MG63 (cell line): ENCODE results near the gene CSNK2A2. TPM values are rescaled to one million over a fixed set of nuclear protein-coding genes. Genes with fewer than 3 reads are reported as not detected.

Experiments
- DNase-seq: peaks from one replicate; pipeline ENCODE4 v3.0.0-alpha.2; 2020
- H3K27me3 ChIP-seq: fragments of 250-450 bp; sonication (Bioruptor Pico); 2 replicates; pipeline ENCODE4 v1.5.1; 2020; ENCODE audit warnings: mild to moderate bottlenecking, moderate library complexity
- H3K36me3 ChIP-seq: fragments of 250-450 bp; sonication (Bioruptor Pico); 2 replicates; pipeline ENCODE4 v1.5.1; 2020; ENCODE audit warnings: mild to moderate bottlenecking, moderate library complexity
- H3K4me3 ChIP-seq: fragments of 250-450 bp; sonication (Bioruptor Pico); 2 replicates; pipeline ENCODE4 v1.5.1; 2020; ENCODE audit warnings: mild to moderate bottlenecking, moderate library complexity
- H3K9me3 ChIP-seq: fragments of 250-450 bp; sonication (Bioruptor Pico); 2 replicates; pipeline ENCODE4 v1.5.1; 2020; ENCODE audit warnings: mild to moderate bottlenecking, moderate library complexity
- total RNA-seq: library from RNA; depleted of rRNA; stranded (reverse); fragments of >200 nt; shearing (Covaris generic); gene quantifications from 2 replicates; pipeline ENCODE4 v1.2.3, GENCODE V29; 2014; ENCODE audit warnings: low replicate concordance

Gene CSNK2A2
- total RNA-seq, 1 experiment from 2014 or later, result 44.8 TPM

DNA sequence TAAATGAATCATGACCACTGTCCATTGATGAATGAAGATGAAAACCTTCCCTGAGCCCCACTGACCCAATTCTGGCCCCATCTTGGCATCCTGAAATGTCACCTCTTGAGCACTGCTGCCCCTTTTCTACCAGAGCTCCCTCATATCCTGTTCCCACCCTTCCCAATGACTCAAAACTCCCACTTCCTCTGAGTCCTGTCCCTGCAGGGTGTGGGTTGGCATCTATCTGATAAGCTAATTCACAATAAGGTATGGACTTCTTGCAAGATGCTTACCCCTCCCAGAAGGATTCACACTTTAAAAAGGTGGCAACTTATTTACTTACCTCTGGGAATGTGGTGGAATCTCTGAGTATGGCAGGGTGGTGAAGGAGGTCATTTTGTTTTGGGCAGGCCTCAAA lies 13.3 kb upstream of the CSNK2A2 start:
- H3K36me3 ChIP-seq, result no peaks in the 10 kb centered on the region
- DNase-seq, result no peak
- H3K9me3 ChIP-seq, result no peaks in the 10 kb centered on the region
- peaks cover 38% of the 10 kb centered on the region for H3K27me3 ChIP-seq
- H3K4me3 ChIP-seq, result no peak overlapping the region

DNA sequence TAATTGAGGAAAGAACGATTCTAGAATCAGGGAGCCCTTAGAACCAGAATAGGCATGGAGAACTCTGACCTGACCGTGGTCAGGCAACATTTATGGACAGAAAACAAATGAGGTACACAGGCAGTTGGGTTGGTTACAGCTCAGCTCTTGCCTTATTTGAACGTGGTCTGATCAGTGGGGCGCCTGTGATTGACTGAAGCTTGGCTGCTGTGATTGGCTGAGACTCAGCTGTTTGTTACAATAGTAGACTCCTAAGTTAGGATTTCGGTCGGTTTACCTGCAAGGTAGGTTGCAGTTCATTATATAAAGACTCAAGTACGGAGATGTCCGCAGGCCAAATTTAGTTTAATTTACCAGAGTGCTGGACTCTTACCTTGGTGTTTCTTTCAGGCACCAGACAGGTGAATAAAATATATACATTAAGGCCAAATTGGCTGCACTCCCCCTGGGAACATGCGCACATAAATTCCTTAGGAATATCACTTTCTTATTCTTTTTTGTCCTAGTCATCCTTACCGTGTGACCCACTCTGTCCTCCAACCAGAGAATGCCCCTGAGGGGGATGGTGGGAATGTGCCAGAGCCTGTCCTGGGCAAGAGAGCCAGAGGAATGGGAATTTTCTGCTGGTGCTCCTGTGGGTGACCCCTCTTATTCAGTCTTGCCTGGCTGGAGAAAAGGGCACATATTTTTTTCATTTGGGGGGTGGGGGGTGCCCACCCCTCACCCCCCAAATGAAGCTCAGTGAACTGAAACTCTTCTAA lies 7.5 kb upstream of the CSNK2A2 start:
- no peaks in the 10 kb centered on the region for H3K9me3 ChIP-seq
- no peak for DNase-seq
- H3K27me3 ChIP-seq, result peaks cover 43% of the 10 kb centered on the region
- H3K36me3 ChIP-seq, result no peaks in the 10 kb centered on the region
- no peak overlapping the region for H3K4me3 ChIP-seq

DNA sequence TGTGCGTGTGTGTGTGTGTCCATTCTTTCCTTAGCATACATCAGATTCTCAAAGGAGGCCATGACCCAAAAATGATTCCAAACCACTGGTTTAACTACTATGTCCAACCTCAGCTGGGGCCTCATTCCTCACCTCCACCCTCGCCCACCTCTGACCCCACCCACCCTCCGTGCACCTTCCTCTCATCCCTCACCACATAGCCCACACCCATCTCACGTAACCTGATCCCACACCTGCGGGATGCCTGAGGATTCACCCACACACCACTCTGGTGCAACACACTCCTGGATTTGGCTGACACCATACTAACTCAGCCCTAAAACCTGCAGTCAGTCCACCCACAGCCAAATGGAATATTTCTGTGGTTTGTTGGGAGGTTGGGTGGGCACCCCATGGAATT lies 3.3 kb upstream of the CSNK2A2 start:
- no peak overlapping the region for H3K4me3 ChIP-seq
- H3K36me3 ChIP-seq, result peaks cover 7% of the 10 kb centered on the region
- DNase-seq, result no peak
- peaks cover 39% of the 10 kb centered on the region for H3K27me3 ChIP-seq
- H3K9me3 ChIP-seq, result no peaks in the 10 kb centered on the region

DNA sequence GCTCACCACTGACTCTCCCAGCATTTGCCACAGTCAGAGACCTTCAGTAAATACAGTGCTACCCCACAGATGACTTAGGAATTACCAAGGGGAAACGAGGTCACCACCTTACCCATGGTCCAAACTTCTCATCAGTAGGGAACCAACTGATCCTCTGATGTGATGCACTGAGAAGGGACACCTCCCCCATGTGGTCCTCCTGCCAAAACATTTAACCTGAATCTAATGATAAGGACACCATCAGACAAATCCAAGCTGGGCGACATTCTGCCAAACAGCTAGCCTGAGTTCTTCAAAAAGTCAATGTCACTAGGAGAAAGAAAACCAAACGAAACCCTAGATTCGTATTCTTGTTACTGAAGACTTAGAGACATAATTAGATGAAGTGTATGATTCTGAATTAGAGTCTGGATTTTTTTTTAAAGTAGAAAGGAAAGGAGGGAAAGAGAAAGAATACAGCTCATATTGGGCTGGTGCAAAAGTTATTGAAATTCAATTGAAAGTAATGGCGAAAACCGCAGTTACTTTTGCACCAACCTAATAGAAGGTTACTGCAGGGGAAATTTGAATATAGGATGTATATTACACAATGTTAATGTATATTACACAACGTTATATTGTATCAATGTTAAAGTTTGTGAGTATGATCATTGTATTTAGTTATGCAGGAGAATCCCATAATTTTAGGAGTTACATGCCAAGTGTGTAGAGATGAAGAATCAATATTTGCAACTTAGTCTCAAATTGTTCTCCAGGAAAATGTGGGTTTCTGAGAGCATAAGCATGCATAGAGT lies 2.3 kb upstream of the CSNK2A2 start:
- no peak for DNase-seq
- no peak overlapping the region for H3K4me3 ChIP-seq

DNA sequence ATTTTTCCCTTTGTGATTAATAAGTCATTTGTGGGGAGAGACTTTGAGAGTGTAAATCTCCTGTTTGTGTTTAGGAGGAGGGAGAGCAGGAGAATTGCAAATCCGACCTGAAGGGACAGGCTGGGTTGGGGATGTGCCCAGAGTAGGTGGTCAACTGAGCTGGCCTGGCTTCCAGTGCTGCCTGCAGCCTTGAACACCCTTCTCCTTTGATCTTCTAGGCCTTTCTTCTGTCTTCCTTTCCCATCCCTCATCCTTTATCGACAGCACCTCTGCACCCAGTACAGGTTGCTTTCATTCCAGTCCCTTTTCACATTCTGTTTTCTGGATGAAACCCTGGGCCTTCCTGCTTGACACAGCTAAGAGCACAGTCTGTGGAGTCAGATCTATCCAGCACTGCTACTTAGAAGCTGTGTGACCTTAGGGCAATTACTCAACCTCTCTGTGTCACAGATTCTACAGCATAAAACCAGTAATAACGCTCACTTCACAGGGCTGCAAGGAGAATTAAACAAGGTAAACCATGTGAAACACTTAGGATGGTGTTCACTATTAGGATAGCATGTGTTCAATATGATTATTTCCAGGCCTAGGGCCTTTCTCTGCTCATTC lies 1.0 kb upstream of the CSNK2A2 start:
- no peak overlapping the region for H3K4me3 ChIP-seq
- no peak for DNase-seq
- no peaks in the 10 kb centered on the region for H3K9me3 ChIP-seq
- peaks cover 30% of the 10 kb centered on the region for H3K36me3 ChIP-seq
- H3K27me3 ChIP-seq, result peaks cover 23% of the 10 kb centered on the region

More for the DNA sequence above, 2.3 kb upstream of the CSNK2A2 start:
- Histone ChIP-seq H3K27me3 (peaks cover 34% of the 10 kb centered on the region), H3K36me3 (peaks cover 17% of the 10 kb centered on the region), H3K9me3 (no peaks in the 10 kb centered on the region)

DNA sequence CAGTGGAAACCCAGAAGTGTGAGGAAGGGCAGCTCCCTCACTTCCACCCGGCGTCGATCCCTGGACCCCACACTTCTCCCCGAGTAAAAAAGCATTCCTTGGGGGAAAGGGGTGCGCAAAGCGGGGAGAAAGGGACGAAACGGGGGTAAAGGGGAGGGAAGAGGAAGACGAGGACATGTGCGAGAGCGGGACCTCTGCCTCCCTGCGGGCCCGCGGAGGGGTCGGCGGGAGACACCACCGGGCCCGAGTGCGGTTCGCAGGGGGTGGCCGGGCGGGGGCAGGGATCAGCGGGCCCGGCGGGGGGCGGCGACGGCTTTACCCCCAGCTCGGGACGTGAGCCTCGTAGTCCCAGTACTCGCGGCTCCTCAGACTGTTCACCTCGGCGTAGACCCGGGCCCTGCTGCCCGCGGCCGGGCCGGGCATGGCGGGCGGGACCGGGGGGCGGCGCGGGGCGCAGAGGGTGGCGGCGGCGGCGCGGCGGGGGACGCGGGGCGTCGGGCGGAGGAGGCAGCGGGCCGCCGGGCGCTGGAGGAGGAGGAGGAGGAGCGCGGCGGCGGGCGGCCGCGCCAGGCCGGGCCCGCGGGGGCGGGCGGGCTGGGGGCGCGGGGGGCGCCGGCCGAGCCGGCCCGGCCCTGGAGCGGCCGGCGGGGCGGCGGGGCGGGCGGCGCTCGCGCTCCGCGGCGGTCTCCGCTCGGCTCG lies 443 bp downstream of the CSNK2A2 start:
- H3K36me3 ChIP-seq, result peaks cover 44% of the 10 kb centered on the region
- H3K4me3 ChIP-seq, result peak overlapping the region; percentile 84
- DNase-seq, result peak; percentile 30
- H3K27me3 ChIP-seq, result peaks cover 12% of the 10 kb centered on the region
- no peaks in the 10 kb centered on the region for H3K9me3 ChIP-seq

DNA sequence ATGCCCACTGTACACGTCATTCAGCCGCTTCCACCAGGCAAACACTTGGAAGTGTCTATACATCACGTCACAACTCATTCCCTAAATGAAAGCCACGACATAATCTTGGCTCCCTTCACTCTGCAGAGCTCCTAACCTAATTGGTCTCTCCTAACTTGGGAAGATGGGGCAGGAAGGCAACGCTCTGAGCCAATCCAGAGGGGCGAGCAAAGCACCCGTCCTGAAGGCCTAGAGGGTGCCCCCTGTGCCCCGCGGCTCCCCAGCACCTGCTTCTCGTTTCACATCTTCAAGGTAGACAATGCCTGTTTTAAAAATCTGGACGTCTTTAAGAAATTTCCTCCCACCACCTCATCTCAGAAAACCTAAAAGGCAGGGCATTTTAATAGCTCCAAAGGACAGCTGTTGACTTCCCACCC lies 1.0 kb downstream of the CSNK2A2 start:
- peak; percentile 37 for DNase-seq
- H3K27me3 ChIP-seq, result peaks cover 8% of the 10 kb centered on the region; the same call in 1 of the 2 replicates
- peak overlapping the region; percentile 84 for H3K4me3 ChIP-seq
- peaks cover 50% of the 10 kb centered on the region for H3K36me3 ChIP-seq
- no peaks in the 10 kb centered on the region for H3K9me3 ChIP-seq

DNA sequence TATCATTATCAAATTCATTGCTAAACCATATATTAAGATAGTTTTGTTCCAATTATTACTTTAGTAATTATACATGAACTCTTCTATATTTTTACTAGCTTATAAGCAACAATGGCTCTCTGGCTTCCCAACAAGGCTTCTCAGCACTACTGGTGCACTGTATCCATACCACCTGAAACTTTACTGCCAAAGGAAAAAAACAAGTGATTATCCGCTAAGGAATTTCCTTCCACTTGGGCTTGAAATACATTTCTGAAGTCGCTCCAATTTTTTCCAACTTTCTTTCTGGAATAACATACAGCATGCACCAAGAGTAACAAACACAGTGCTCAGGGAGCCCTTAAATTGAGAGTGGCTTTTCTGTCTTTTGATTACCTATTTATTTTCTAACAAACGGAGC lies 2.1 kb downstream of the CSNK2A2 start:
- no peak for DNase-seq
- Histone ChIP-seq H3K36me3 (peaks cover 61% of the 10 kb centered on the region), H3K27me3 (0 out of 2 replicates have a peak, but pooled peaks cover 4% of the 10 kb centered on the region), H3K4me3 (peak overlapping the region; percentile 2; the same call in 1 of the 2 replicates), H3K9me3 (no peaks in the 10 kb centered on the region)

DNA sequence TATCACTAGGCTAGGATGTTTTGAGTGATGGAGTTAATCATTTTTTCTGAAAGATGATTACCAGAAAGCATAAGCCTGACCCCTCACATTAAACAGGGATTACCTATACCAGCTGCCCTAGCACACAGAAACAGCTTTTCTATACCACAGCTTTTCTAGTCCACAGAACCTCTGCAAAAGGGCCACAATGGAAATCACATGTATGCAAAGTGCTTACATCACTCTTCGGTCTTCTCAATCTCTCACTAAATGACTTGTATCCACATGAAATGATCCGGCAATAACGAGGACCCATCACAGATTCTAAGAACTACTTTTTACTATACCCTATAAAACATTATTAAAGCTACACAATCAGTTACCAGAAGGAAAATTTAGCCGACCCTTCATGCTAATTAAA lies 2.6 kb downstream of the CSNK2A2 start:
- H3K4me3 ChIP-seq, result no peak overlapping the region
- H3K36me3 ChIP-seq, result peaks cover 65% of the 10 kb centered on the region
- 0 out of 2 replicates have a peak, but pooled peaks cover 4% of the 10 kb centered on the region for H3K27me3 ChIP-seq
- no peak for DNase-seq
- no peaks in the 10 kb centered on the region for H3K9me3 ChIP-seq

DNA sequence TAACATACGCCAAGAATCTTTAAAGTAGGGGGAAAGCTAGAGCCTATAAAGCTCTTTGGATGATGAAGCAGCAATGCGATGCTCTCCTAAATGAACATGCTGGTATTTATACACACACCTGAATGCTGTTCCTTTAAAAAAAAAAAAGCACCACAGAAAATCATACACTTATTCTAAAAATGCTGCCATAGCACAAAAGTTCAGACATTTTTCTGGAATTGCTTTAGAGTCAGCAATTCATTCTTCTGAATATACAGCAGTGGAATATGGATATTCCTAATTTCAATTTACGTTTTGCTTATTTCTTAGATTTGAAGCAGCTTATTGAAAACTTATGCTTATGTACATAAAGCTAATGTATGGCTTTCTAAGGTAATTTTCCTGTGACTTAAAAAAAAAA lies 3.1 kb downstream of the CSNK2A2 start:
- no peak for DNase-seq
- peaks cover 71% of the 10 kb centered on the region for H3K36me3 ChIP-seq
- no peaks in the 10 kb centered on the region for H3K9me3 ChIP-seq
- 0 out of 2 replicates have a peak, but pooled peaks cover 3% of the 10 kb centered on the region for H3K27me3 ChIP-seq
- no peak overlapping the region for H3K4me3 ChIP-seq

DNA sequence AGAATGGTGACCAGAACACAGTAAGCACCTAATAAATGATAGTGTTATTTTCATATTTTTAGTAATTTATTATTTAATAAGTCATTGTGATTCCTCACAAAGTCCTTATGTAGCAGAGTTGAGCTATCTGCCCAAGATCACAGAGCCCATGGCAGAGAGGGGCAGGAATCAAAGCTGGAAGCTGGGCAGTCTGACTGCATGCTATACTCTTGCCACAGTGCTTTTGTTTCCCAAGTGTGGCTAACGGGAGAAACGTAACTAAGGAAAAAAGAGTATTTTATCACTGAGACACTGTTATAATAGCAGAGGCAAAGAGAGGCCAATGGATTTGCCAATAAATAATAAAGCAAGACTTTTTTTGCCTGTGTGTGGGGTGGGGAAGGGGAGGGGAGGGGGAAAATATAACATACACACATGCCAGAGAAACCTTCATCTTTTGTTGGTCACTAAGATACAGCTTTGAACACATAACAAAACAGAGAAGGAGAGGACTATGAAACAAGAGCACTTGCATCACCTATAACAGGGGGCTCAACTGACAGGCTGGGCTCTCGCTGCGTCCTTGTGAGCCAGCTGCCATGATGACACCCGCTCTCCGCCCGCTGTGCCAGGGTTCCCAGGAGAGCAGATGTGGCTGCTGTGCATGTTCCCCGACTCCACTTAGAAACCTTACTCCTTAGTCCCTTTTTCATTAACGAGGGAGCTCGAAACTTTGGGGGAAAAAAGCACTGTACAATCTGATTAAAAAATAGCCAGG lies 10.1 kb downstream of the CSNK2A2 start:
- Histone ChIP-seq H3K9me3 (no peaks in the 10 kb centered on the region), H3K4me3 (no peak overlapping the region), H3K36me3 (peaks cover 94% of the 10 kb centered on the region), H3K27me3 (no peaks in the 10 kb centered on the region)
- DNase-seq, result no peak

DNA sequence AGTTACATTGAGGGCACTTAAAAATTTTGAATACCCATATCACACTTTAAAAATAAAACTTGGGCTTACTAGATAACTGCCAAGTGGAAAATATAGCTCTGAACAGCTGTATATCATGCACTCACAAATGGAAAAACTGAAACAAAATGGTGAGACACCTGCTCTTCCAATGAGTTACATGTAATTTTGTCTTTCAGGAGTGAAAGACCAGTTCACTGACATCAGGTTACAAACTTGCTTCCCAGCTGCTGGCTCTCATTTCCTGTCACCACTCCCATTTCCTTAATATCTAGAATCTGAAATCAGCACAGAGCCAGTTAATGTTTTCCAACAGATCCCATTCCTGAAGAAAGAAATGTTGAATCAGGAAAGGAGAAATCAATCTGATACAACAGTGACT lies 10.8 kb downstream of the CSNK2A2 start:
- H3K36me3 ChIP-seq, result peaks cover 90% of the 10 kb centered on the region
- H3K27me3 ChIP-seq, result no peaks in the 10 kb centered on the region
- no peak overlapping the region for H3K4me3 ChIP-seq
- DNase-seq, result no peak
- no peaks in the 10 kb centered on the region for H3K9me3 ChIP-seq

DNA sequence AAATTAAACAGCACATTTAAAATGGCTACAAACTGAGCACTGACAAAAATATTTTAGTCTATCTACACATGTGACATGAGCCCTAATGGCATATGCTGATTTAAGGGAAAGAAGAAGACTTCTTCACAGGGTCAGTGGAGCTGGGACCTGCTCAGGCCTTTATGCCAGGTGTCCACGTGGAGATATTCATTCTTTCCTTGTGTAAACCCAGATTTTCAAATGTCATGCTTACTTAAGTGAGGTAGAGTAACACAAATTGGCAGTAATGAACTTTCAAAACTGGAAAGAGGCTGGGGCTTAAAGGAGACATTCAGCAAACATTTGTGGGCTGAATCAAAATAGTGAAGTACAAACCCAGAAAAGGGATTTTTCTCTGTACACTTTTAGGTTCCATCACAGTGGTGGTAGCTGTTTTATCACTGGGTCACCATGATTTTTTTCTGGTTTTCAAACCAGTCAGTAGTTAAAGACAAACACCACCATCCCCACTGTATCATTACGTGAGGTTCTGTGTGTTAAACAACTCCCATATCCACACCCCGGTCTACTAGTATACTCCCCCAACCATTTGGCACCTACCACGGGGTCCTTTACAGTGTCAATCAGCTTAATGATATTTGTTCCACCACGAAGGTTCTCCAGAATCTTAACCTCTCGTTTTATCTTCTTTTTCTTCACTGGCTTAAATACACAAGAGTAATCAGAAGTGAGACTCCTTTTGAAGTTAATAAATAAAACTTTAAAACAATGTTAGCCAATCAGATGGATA lies 11.5 kb downstream of the CSNK2A2 start:
- no peak for DNase-seq
- no peaks in the 10 kb centered on the region for H3K27me3 ChIP-seq
- H3K36me3 ChIP-seq, result peaks cover 89% of the 10 kb centered on the region
- no peak overlapping the region for H3K4me3 ChIP-seq
- H3K9me3 ChIP-seq, result no peaks in the 10 kb centered on the region

DNA sequence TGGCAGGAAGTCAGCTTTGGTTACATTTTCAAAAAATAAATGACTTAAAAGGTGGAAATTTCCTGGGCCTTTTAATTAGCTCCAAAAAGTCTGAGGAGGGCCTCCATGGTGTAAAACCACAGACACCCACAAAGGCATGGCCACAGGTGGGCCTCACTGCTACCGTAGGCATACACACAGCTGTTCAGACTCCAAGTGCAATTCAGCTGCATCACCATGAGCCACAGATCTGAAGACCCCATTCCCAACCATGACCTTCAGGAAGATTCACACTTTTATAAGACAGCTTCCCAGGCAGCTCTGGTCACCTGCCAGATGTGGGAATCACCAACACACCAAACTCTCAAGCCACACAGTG lies 20.6 kb downstream of the CSNK2A2 start:
- H3K36me3 ChIP-seq, result peaks cover 86% of the 10 kb centered on the region

DNA sequence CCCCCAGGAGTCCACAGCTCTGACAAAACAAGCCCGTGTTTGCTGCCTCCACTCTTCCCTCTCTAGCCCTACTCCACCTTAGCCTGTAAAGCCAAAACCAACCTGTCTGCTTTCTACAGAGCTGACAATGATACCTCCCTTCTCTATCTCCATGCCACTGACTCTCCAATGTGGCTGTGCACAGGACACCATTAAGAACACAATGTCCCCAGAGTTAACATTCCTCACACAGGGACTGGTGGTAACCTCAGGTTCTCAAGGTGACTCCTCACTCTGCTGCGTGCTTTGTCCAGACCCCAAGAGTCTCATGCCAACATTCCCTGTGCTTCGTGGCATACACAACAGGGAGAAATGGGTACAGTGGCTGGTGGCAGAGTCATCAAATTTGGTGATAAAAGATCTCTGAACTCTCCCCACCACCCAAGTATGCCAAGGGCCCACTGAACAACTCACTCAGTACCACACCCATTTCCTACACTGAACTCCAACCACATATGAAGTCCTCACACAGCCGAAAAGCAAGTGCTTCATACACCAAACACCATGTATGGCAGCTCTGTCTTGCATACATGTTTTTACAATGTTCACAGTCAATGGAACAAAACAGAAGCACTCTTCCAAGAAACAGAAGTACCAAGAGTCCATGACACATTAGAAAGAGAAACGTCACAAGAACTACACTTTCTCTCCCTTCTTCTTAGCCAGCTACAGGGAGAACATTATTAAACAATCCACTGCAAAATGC lies 21.1 kb downstream of the CSNK2A2 start:
- Histone ChIP-seq H3K4me3 (no peak overlapping the region), H3K36me3 (peaks cover 87% of the 10 kb centered on the region), H3K27me3 (no peaks in the 10 kb centered on the region), H3K9me3 (no peaks in the 10 kb centered on the region)
- DNase-seq, result no peak

More for the DNA sequence above, 20.6 kb downstream of the CSNK2A2 start:
- Histone ChIP-seq H3K27me3 (no peaks in the 10 kb centered on the region), H3K9me3 (no peaks in the 10 kb centered on the region), H3K4me3 (no peak overlapping the region)
- DNase-seq, result no peak
